ENCODE data around the gene SYN1.
A peak's percentile ranks its signal among the peaks of the same experiment; 100 is the strongest.
"Not testable (repeated sequence)": the region's sequence is repeated elsewhere in the genome, so short reads cannot be mapped to it uniquely, and the experiment has no call there.

The SYN1 gene

GRCh38 chrX:47633689-47634590 lies 14.3 kb upstream of the SYN1 start:
- DNase-seq = peak; percentile 83

- DNase-seq = peak; percentile 82
Observed at GRCh38 chrX:47632666-47633065, 13.0 kb upstream of the SYN1 start.

GRCh38 chrX:47631676-47632075 lies 12.0 kb upstream of the SYN1 start:
- no peak for DNase-seq

GRCh38 chrX:47629419-47630200 lies 10.0 kb upstream of the SYN1 start, which contains the start of gene CFP:
Gene CFP, minus strand, starts transcription at chrX:47629930. Its CDS starts 86 bp downstream, at chrX:47629844.
- DNase-seq = peak; percentile 23

- DNase-seq = peak; percentile 23
Observed at GRCh38 chrX:47628982-47629381, 9.3 kb upstream of the SYN1 start.

- DNase-seq = no peak
Observed at GRCh38 chrX:47625365-47625764, 5.7 kb upstream of the SYN1 start.

- peak; percentile 55 for DNase-seq
Observed at GRCh38 chrX:47623540-47624027, 3.9 kb upstream of the SYN1 start.

- DNase-seq = no peak
Observed at GRCh38 chrX:47621851-47622250, 2.2 kb upstream of the SYN1 start.

GRCh38 chrX:47620303-47620685 lies 637 bp upstream of the SYN1 start:
- no peak for DNase-seq

DNA sequence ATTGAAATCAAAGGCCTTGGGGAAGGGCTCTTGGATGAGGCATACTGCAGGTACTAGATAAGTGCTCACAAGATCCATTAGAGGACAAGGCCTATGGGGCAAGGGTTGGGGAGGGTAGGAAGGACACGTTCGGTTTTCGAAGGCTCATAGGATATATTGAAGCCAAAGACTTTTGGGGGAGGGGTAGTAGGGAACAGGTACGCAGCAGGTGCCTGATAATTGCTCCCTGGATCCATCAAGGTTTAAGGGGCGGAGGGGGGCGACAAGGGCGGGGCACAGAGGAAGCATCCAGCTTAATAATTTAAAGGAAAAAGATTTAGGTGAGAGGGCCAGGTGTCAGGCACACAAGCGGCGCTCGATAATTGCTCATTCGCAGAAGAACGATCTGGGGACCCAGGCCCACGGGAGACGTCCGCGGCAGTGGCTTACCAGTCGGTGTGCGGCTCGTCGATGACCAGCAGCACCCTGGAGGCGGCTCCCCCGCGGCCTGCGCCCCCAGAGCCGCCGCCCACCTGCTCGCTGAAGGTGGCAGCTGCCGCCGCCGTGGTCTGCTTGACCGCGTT lies 653 bp downstream of the SYN1 start:
- no peak for DNase-seq

GRCh38 chrX:47614618-47615017 lies 5.0 kb downstream of the SYN1 start:
- DNase-seq = no peak

DNA sequence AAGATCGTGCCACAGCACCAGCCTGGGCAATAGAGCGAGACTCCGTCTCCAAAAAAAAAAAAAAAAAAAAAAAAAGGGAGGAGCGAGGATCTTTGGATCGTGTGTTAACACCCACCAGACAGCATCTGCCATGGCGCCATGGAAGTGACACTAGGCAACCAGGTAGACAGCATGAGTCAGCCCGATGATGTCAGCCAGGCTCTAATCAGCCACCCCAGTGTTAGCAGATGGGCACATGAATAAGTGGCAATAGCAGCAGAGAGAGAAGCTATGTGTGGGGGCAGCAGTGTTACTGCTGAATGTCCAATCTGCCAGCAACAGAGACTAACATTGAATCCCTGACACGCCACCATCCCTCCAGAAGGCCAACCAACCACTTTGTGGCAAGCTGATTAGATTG lies 6.6 kb downstream of the SYN1 start:
- no peak for DNase-seq

GRCh38 chrX:47612418-47612817 lies 7.2 kb downstream of the SYN1 start:
- no peak for DNase-seq

GRCh38 chrX:47611926-47612325 lies 7.7 kb downstream of the SYN1 start:
- no peak for DNase-seq

DNA sequence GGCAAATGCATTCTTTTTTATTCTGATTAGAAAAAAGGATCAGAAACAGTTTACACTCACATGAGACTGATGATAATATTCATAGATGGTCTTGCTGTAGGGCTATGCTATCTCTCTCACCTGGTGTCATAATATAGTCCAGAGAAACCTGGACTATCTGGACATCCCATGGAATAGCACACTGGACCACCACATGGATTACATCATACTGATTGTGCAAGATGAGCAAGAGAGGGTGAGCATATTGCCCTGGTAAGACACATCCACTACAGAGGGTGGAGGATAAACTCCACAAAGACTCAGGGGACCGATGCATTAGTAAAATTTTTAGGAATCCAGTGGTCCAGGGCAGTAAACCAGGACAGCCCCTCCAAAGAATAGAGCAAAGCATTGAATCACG lies 8.2 kb downstream of the SYN1 start:
- no peak for DNase-seq

GRCh38 chrX:47610511-47610910 lies 9.1 kb downstream of the SYN1 start:
- peak; percentile 34 for DNase-seq

DNA sequence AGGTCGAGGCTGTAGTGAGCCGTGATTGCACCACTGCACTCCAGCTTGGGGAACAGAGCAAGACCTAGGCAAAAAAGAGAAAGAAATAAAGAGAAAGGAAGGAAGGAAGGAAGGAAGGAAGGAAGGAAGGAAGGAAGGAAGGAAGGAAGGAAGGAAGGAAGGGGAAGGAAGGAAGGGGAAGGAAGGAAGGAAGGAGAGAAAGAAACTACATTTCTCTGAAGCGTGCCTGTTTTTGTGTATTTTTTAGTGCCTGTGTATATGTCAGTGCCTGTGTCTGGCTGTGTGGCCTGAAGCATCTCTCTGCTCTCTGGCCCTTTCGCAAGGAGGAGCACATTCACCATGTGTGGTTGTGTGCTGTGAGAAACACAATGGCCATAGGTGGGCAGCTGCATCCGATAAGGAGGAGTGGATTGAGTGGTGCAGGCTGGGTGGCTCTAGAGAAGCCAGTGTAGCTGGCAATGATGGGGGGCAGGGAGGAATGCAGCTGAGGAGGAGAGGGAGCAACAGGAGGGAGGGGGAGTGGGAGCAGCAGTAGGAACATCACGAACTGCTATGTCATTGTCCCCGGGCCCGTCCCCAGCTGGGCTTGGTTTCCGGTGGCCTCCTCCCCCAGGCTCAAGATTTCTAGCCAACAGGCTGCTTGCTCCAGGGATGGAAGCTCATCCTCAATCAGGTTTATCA lies 11.4 kb downstream of the SYN1 start:
- DNase-seq = no peak

GRCh38 chrX:47607091-47607490 lies 12.6 kb downstream of the SYN1 start:
- DNase-seq = no peak

- peak; percentile 69 for DNase-seq
Observed at GRCh38 chrX:47605024-47605423, 14.6 kb downstream of the SYN1 start.

DNA sequence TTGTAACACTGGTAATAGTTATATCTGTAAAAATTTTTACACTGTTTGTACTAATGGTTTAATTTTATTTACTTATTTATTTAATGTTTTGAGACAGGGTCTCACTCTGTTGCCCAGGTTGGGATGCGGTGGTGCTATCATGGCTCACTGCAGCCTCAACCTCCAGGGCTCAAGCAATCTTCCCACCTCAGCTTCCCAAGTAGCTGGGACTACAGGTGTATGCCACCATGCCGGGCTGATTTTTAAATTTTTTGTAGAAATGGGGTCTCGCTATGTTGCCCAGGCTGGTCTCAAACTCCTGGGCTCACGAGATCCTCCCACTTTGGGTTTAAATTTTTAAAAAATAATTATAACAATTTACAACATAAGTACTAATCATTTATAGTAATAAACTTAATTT lies 16.5 kb downstream of the SYN1 start:
- DNase-seq = not testable (repeated sequence)

DNA sequence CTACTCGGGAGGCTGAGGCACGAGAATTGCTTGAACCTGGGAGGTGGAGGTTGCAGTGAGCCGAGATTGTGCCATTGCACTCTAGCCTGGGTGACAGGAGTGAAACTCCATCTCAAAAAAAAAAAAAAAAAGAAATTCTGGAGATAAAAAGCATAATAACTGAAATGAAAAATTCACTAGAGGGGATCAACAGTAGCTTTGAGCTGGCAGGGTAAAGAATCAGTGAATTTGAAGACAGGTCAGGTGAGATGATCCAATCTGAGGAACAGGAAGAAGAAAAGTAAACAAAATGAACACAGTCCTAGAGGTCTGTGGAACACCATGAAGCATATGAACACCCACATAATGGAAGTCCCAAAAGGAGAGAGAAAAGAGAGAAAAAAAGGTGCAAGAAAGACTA lies 22.4 kb downstream of the SYN1 start:
- DNase-seq = no peak

DNA sequence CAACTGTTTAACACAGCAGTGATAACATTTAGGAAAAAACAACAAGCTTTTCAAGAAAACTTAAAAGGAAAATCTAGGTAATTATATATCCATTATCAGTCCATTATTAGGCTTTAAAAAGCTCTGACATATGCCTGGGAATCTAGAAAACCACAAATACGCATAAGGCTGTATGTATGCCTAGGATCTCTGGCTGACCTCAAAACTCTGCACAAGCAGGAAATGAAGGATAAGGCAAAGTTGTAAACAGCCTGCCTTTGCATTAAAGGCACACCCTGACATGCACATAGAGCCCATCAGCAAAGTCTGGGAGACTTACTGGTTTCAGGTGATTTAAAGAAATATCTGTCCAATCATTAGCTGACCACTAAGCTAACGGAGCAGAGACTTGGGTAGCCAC lies 23.4 kb downstream of the SYN1 start:
- no peak for DNase-seq

GRCh38 chrX:47595716-47596251 lies 23.9 kb downstream of the SYN1 start:
- no peak for DNase-seq
